Vagina (tissue), 2 donors: Measurements from ENCODE around the gene PCK1. TPM values are rescaled to one million over a fixed set of nuclear protein-coding genes. Genes with fewer than 3 reads are reported as not detected.

ENCODE experiments used
- DNase-seq, 2 donors: peaks; one replicate each; pipeline ENCODE4 v3.0.0-alpha.2; 2017; ENCODE audit errors: extremely low spot score in 2 of 2
- H3K27ac ChIP-seq: fragments of 200-600 bp; sonication (generic); one replicate; pipeline ENCODE4 v1.5.1; 2019
- H3K27me3 ChIP-seq: fragments of 200-600 bp; sonication (generic); one replicate; pipeline ENCODE4 v1.5.1; 2019
- H3K36me3 ChIP-seq, 2 donors: fragments of 200-600 bp; sonication (generic); one replicate each; pipeline ENCODE4 v1.5.1; 2017 to 2019
- H3K4me1 ChIP-seq: fragments of 200-600 bp; sonication (generic); one replicate; pipeline ENCODE4 v1.5.1; 2019
- H3K4me3 ChIP-seq, 2 donors: fragments of 200-600 bp; sonication (generic); 1 replicate in 1 of 2; 2 replicates in 1 of 2; pipeline ENCODE4 v1.5.1; 2016 to 2019
- H3K9me3 ChIP-seq: fragments of 200-600 bp; sonication (generic); one replicate; pipeline ENCODE4 v1.5.1; 2019
- POLR2A ChIP-seq, 2 donors: fragments of 450-650 bp; IDR thresholded peaks; one replicate each; pipeline ENCODE4 v1.6.1; 2017; ENCODE audit warnings: antibody characterized with exemption in 2 of 2, mild to moderate bottlenecking in 2 of 2, moderate library complexity in 2 of 2
- POLR2AphosphoS5 ChIP-seq, 2 donors: sonication (generic); formaldehyde crosslinking; IDR thresholded peaks; one replicate each; pipeline ENCODE4 v1.9.0; 2017; ENCODE audit warnings: antibody characterized with exemption in 2 of 2, mild to moderate bottlenecking in 2 of 2, low read depth in 1 of 2; ENCODE audit not compliant: insufficient read depth in 1 of 2
- intact Hi-C: fragments of 100-400 bp; cut with DNase I; formaldehyde crosslinking; loops from one replicate; pipeline ENCODE4 v1.15.1; 2023
- total RNA-seq: library from RNA; depleted of rRNA; stranded (reverse); fragments of >200 nt; gene quantifications from one replicate; pipeline ENCODE4 v1.2.3, GENCODE V29; 2016
- TF ChIP-seq, protein P1 (sequence below), 3 experiments: fragments of 450-650 bp in 2 of 3; fragments of 200-600 bp in 1 of 3; sonication (generic) in 1 of 3; IDR thresholded peaks; one replicate each; pipeline ENCODE4 v1.5.1; 2017 to 2019; ENCODE audit warnings: antibody characterized with exemption in 3 of 3, mild to moderate bottlenecking in 2 of 3, moderate library complexity in 2 of 3

Gene PCK1
- total RNA-seq, 1 donor from 2014 or later, result 13.0 TPM

GRCh38 chr20:57611586-57612311, 50.8 kb downstream of the PCK1 start:
- intact Hi-C loops, result no loop called here
- Histone ChIP-seq H3K9me3 (no peaks in the 10 kb centered on the region), H3K4me1 (no peaks in the 10 kb centered on the region), H3K4me3 (no peak overlapping the region), H3K27ac (no peak overlapping the region), H3K27me3 (no peaks in the 10 kb centered on the region), H3K36me3 (no peaks in the 10 kb centered on the region)
- TF ChIP-seq POLR2AphosphoS5 (IDR thresholded peaks at IDR 0.05; ENCODE audit: insufficient read depth in 1 of 2, low read depth in 1 of 2) (no peak), POLR2A (IDR thresholded peaks at IDR 0.05) (no peak)
- TF ChIP-seq, protein P1, sequence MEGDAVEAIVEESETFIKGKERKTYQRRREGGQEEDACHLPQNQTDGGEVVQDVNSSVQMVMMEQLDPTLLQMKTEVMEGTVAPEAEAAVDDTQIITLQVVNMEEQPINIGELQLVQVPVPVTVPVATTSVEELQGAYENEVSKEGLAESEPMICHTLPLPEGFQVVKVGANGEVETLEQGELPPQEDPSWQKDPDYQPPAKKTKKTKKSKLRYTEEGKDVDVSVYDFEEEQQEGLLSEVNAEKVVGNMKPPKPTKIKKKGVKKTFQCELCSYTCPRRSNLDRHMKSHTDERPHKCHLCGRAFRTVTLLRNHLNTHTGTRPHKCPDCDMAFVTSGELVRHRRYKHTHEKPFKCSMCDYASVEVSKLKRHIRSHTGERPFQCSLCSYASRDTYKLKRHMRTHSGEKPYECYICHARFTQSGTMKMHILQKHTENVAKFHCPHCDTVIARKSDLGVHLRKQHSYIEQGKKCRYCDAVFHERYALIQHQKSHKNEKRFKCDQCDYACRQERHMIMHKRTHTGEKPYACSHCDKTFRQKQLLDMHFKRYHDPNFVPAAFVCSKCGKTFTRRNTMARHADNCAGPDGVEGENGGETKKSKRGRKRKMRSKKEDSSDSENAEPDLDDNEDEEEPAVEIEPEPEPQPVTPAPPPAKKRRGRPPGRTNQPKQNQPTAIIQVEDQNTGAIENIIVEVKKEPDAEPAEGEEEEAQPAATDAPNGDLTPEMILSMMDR (IDR thresholded peaks at IDR 0.05), result no peak
- DNase-seq, result no peak

- intact Hi-C loops, result no loop called here
- no peak for DNase-seq
Observed at GRCh38 chr20:57612436-57612835, 51.5 kb downstream of the PCK1 start.

GRCh38 chr20:57612916-57613315, 52.0 kb downstream of the PCK1 start:
- H3K27ac ChIP-seq, result no peak overlapping the region
- no peak for DNase-seq
- H3K4me3 ChIP-seq, result no peak overlapping the region
- H3K36me3 ChIP-seq, result no peaks in the 10 kb centered on the region
- no peak for TF ChIP-seq POLR2A (IDR thresholded peaks at IDR 0.05)
- no peaks in the 10 kb centered on the region for H3K9me3 ChIP-seq
- no peaks in the 10 kb centered on the region for H3K27me3 ChIP-seq
- intact Hi-C loops, result no loop called here
- H3K4me1 ChIP-seq, result no peaks in the 10 kb centered on the region

More at GRCh38 chr20:57612436-57612835, 51.5 kb downstream of the PCK1 start:
- Histone ChIP-seq H3K4me1 (no peaks in the 10 kb centered on the region), H3K4me3 (no peak overlapping the region), H3K36me3 (no peaks in the 10 kb centered on the region), H3K27me3 (no peaks in the 10 kb centered on the region), H3K27ac (no peak overlapping the region), H3K9me3 (no peaks in the 10 kb centered on the region)
- TF ChIP-seq POLR2A (IDR thresholded peaks at IDR 0.05), result no peak
- TF ChIP-seq POLR2AphosphoS5 (IDR thresholded peaks at IDR 0.05; ENCODE audit: insufficient read depth in 1 of 2, low read depth in 1 of 2), result no peak
- TF ChIP-seq, protein P1 (IDR thresholded peaks at IDR 0.05), result no peak

DNA sequence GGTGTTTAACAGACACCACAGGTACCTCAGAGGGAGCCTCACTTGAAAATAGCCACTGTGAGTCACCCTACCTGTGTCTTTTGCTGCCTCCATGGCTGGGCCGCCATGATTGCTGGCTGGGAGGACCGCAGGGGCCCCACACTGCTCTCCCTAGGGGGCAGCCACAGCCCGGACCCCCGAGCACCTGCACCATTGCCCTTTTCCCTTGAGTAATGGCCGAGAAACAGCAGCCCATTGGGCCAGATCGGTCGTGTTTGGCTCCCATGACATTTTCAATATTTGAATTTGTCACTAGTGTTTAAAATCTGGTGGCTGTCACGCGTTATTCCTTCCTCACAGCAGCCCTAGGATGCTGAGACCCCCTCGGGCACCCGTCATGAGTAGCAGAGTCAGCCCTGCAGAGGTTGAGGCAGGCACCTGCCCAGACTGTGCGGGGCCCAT, 52.6 kb downstream of the PCK1 start:
- Histone ChIP-seq H3K4me3 (no peak overlapping the region), H3K4me1 (no peaks in the 10 kb centered on the region), H3K27ac (no peak overlapping the region), H3K36me3 (no peaks in the 10 kb centered on the region), H3K9me3 (no peaks in the 10 kb centered on the region), H3K27me3 (no peaks in the 10 kb centered on the region)
- TF ChIP-seq POLR2AphosphoS5 (IDR thresholded peaks at IDR 0.05; ENCODE audit: insufficient read depth in 1 of 2, low read depth in 1 of 2) (no peak), POLR2A (IDR thresholded peaks at IDR 0.05) (no peak)
- TF ChIP-seq, protein P1 (IDR thresholded peaks at IDR 0.05), result no peak
- no peak for DNase-seq
- intact Hi-C loops, result no loop called here

DNA sequence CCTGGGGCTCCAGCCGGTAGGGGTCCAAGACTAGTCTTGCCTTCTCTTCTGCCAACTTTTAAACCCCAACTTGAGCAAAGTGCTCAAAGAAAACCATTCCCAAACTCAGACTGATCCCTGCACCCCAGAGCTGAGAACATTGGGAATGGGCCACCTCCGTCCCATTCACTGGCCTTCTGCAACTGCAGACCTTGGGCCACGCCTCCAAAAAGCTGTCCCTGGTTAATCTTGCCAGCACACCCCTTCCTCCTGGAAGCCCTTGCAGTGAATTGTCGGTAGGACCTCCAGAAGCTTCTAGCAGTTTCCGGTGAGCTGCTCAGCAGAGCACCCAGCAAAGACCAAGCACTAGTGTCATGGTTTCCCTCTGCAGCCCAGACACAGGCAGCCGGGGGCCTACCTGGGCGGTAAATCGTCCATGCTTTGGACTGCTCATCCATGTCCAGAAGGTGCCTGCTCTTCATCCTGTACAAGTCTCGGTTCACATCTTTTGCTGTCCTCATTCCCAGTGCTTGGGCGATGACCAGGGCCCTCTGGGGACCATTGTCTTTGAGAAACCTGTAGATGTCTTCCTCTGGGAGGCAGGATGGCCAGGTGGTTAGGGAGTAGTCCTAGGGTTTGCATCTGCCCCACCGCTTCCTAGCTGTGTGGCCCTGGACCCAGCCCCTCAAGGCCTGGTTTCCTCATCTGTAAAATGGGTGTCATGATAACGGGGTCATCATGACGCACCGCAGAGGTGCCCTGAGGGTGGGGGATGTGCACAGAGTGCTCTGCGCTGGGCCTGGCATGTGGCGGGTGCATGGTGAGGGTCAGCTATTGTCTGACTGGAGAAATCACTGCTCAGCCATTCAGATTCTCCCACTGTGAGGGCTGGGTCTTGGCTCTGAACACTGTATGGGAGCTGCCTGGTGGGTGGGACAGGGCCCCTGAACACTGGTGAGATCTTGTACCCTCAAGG, 53.9 kb downstream of the PCK1 start:
- Histone ChIP-seq H3K4me3 (no peak overlapping the region), H3K27me3 (no peaks in the 10 kb centered on the region), H3K9me3 (no peaks in the 10 kb centered on the region), H3K36me3 (no peaks in the 10 kb centered on the region), H3K4me1 (no peaks in the 10 kb centered on the region), H3K27ac (no peak overlapping the region)
- no peak for TF ChIP-seq POLR2AphosphoS5 (IDR thresholded peaks at IDR 0.05; ENCODE audit: insufficient read depth in 1 of 2, low read depth in 1 of 2)
- intact Hi-C loops, result no loop called here
- no peak for DNase-seq
